Testis (tissue), 2 donors: ENCODE results near the gene UTP3.

Experiments
- CTCF ChIP-seq, 3 experiments: fragments of 450-650 bp in 2 of 3; fragments of 200-600 bp in 1 of 3; sonication (generic) in 1 of 3; IDR thresholded peaks; one replicate each; pipeline ENCODE4 v1.5.1; 2016 to 2019; ENCODE audit warnings: antibody characterized with exemption in 3 of 3, mild to moderate bottlenecking in 2 of 3, moderate library complexity in 1 of 3
- POLR2A ChIP-seq: fragments of 450-650 bp; IDR thresholded peaks from one replicate; pipeline ENCODE4 v1.6.1; 2017; ENCODE audit warnings: antibody characterized with exemption, mild to moderate bottlenecking, moderate library complexity

- TF ChIP-seq POLR2A (no peak), CTCF (IDR thresholded peaks at IDR 0.05) (no peak)
Measured at GRCh38 chr4:70681704-70682103, 6.6 kb upstream of the UTP3 start.
